ENCODE data around the gene ZNF662. TPM values are rescaled to one million over a fixed set of nuclear protein-coding genes. Genes with fewer than 3 reads are reported as not detected.
A peak's percentile ranks its signal among the peaks of the same experiment; 100 is the strongest.

Gene ZNF662
- total RNA-seq, 1 donor from 2014 or later: not detected

DNA sequence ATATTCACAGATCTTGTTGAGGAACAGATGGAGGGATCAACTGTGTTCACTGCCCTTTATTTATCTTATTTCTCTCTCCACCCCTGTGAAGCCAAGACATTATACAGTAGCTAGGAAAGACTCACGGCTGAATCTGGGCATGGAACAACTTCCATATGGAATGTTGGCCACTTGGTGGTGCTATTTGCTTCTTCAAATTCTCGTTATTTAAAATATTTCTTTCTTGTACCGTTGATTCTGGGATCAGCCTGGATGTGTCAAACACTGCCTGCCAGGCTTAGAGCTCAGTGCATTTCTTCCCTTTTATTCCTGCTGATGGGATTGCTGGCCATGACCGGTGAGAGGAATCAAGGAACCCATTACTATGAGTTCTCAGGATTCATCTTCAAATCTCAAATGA, 55.7 kb downstream of the ZNF662 start:
- Mint-ChIP-seq H3K27me3 (peaks cover 46% of the 10 kb centered on the region), H3K4me3 (no peak overlapping the region), H3K9me3 (no peaks in the 10 kb centered on the region), H3K4me1 (ENCODE audit: unreplicated experiment) (no peaks in the 10 kb centered on the region), H3K27ac (no peak overlapping the region), H3K36me3 (no peaks in the 10 kb centered on the region)
- no peak for DNase-seq (ENCODE audit: extremely low spot score, unreplicated experiment)
- TF ChIP-seq, protein P1, sequence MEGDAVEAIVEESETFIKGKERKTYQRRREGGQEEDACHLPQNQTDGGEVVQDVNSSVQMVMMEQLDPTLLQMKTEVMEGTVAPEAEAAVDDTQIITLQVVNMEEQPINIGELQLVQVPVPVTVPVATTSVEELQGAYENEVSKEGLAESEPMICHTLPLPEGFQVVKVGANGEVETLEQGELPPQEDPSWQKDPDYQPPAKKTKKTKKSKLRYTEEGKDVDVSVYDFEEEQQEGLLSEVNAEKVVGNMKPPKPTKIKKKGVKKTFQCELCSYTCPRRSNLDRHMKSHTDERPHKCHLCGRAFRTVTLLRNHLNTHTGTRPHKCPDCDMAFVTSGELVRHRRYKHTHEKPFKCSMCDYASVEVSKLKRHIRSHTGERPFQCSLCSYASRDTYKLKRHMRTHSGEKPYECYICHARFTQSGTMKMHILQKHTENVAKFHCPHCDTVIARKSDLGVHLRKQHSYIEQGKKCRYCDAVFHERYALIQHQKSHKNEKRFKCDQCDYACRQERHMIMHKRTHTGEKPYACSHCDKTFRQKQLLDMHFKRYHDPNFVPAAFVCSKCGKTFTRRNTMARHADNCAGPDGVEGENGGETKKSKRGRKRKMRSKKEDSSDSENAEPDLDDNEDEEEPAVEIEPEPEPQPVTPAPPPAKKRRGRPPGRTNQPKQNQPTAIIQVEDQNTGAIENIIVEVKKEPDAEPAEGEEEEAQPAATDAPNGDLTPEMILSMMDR (conservative IDR thresholded peaks at IDR 0.05): peak; percentile 84

DNA sequence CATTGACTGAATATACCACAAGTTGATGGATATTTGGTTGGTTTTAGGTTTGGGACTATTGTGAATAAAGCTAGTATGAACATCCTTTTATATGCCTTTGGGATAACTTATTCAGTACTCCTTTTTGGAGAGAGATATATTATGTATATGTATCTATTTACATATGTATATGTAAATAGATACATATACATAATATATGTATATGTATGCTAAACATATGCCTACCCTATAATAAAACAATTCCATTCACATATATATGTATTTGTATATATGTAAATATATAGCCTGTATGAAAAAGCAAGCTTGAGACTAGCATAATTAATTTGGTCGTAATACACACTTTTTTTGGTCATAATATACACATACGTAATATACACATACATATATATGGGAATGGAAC, 57.3 kb downstream of the ZNF662 start:
- Mint-ChIP-seq H3K4me3 (no peak overlapping the region), H3K27me3 (peaks cover 49% of the 10 kb centered on the region), H3K27ac (no peak overlapping the region), H3K4me1 (ENCODE audit: unreplicated experiment) (no peaks in the 10 kb centered on the region), H3K36me3 (no peaks in the 10 kb centered on the region), H3K9me3 (no peaks in the 10 kb centered on the region)
- DNase-seq (ENCODE audit: extremely low spot score, unreplicated experiment): no peak
- TF ChIP-seq, protein P1 (conservative IDR thresholded peaks at IDR 0.05): no peak

DNA sequence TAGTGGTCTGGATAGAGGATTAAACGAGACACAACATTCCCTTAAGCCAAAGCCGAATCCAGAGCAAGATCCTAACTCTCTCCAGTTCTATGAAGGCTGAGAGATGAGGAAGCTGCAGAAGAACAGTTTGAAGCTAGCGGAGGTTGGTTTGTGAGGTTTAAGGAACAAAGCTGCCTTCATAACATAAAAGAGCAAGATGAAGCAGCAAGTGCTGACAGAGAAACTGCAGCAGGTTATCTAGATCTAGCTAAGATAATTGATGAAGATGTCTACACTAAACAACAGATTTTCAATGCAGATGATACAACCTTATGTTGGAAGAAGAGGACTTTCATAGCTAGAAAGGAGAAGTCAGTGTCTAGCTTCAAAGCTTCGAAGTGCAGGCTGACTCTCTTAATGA, 58.3 kb downstream of the ZNF662 start:
- H3K27ac Mint-ChIP-seq: no peak overlapping the region
- TF ChIP-seq, protein P1 (conservative IDR thresholded peaks at IDR 0.05): no peak
- peaks cover 51% of the 10 kb centered on the region for H3K27me3 Mint-ChIP-seq

More for the DNA sequence above, 58.3 kb downstream of the ZNF662 start:
- H3K36me3 Mint-ChIP-seq: no peaks in the 10 kb centered on the region
- no peaks in the 10 kb centered on the region for H3K4me1 Mint-ChIP-seq (ENCODE audit: unreplicated experiment)
- no peaks in the 10 kb centered on the region for H3K9me3 Mint-ChIP-seq
- H3K4me3 Mint-ChIP-seq: no peak overlapping the region
- DNase-seq (ENCODE audit: extremely low spot score, unreplicated experiment): no peak

Other genes with a start within 250 kb of the ZNF662 start
- gene KLHL40, start 220.6 kb upstream of the ZNF662 start, total RNA-seq (ENCODE audit: low replicate concordance): 0.12 TPM in 1 of 2 replicates, not detected in the other
- not detected in 2 replicates for gene HHATL, start 203.3 kb upstream of the ZNF662 start, total RNA-seq (ENCODE audit: low replicate concordance)
- 0.71 and 2.4 TPM in 2 replicates for gene CCDC13, start 132.9 kb upstream of the ZNF662 start, total RNA-seq (ENCODE audit: low replicate concordance)
- gene HIGD1A, start 101.7 kb upstream of the ZNF662 start, total RNA-seq (ENCODE audit: low replicate concordance): 100 and 130 TPM in 2 replicates
- 3.5 and 3.9 TPM in 2 replicates for gene ACKR2, start 96.7 kb upstream of the ZNF662 start, total RNA-seq (ENCODE audit: low replicate concordance)
- not detected in 2 replicates for gene CYP8B1, start 30.3 kb upstream of the ZNF662 start, total RNA-seq (ENCODE audit: low replicate concordance)
- gene GASK1A, start 73.2 kb downstream of the ZNF662 start, total RNA-seq (ENCODE audit: low replicate concordance): 0.36 and 0.89 TPM in 2 replicates
- gene POMGNT2, start 199.9 kb downstream of the ZNF662 start, total RNA-seq (ENCODE audit: low replicate concordance): 10.7 and 15.7 TPM in 2 replicates